ENCODE results near the gene GALK2.
"Not testable (repeated sequence)": the region's sequence is repeated elsewhere in the genome, so short reads cannot be mapped to it uniquely, and the experiment has no call there.

Gene GALK2

DNA sequence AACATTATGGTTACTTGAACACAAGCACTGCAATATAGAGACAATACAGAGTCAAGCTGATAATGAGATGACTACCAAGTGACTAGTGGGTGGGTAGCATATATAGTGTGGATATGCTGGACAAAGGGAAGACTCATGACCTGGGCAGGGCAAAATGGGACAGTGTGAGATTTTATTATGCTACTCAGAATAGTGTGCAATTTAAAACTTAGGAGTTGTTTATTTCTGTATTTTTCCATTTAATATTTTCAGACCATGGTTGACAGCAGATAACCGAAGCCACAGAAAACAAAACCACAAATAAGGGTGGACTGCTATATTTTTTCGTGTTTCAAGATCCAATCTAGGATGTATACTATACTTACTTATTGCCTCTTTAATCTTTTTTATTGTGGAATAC, 19.6 kb downstream of the GALK2 start:
- TF ChIP-seq, protein P1, sequence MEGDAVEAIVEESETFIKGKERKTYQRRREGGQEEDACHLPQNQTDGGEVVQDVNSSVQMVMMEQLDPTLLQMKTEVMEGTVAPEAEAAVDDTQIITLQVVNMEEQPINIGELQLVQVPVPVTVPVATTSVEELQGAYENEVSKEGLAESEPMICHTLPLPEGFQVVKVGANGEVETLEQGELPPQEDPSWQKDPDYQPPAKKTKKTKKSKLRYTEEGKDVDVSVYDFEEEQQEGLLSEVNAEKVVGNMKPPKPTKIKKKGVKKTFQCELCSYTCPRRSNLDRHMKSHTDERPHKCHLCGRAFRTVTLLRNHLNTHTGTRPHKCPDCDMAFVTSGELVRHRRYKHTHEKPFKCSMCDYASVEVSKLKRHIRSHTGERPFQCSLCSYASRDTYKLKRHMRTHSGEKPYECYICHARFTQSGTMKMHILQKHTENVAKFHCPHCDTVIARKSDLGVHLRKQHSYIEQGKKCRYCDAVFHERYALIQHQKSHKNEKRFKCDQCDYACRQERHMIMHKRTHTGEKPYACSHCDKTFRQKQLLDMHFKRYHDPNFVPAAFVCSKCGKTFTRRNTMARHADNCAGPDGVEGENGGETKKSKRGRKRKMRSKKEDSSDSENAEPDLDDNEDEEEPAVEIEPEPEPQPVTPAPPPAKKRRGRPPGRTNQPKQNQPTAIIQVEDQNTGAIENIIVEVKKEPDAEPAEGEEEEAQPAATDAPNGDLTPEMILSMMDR (IDR thresholded peaks at IDR 0.05; ENCODE audit: low read depth, low read length), result no peak
- in situ Hi-C loops (cut with HindIII; ENCODE audit: low sequenced_read_pairs), result no loop called here
- no peak for DNase-seq (ENCODE audit: low read depth, low spot score)
- H3K4me3 ChIP-seq (ENCODE audit: low read depth, low read length), result no peak overlapping the region

DNA sequence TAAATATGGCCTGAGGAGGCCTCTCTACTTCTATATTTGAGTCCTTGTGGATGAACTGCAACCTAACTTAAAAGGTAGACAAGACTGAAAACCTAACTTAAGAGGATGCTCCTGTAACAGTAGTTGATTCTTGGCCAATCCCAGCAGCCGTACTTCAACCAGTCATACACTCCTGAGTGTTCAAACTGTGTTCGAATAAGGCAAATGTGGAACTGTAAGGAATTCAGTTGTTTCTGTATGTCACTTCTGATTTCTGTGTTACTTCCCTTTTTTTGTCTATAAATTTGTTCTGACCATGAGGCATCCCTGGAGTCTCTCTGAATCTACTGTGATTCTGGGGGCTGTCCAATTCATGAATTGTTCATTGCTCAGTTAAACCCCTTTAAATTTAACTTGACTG, 20.5 kb downstream of the GALK2 start:
- in situ Hi-C loops (cut with HindIII; ENCODE audit: low sequenced_read_pairs), result no loop called here
- no peak overlapping the region for H3K4me3 ChIP-seq (ENCODE audit: low read depth, low read length)
- TF ChIP-seq, protein P1 (IDR thresholded peaks at IDR 0.05; ENCODE audit: low read depth, low read length), result no peak
- no peak for DNase-seq (ENCODE audit: low read depth, low spot score)

DNA sequence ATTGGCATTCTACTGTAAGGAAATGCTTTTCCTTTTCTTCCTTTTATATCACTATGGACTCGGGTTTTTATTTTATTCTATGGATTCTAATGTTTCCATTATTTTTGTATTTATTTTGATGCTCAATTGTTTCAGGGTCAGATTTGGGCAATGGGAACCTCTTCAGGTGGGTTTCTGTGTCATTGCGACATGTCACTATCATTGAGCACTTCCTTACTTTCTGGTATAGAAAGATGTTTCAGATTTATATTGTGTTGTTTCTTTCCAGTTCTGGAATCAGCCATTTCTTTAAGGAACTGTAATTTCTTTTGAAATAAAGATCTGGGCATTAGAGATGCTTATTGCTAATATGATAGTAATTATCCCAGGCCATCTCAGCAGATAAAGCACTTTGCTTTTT, 21.8 kb downstream of the GALK2 start:
- in situ Hi-C loops (cut with HindIII; ENCODE audit: low sequenced_read_pairs), result no loop called here
- H3K4me3 ChIP-seq (ENCODE audit: low read depth, low read length), result no peak overlapping the region
- no peak for DNase-seq (ENCODE audit: low read depth, low spot score)
- TF ChIP-seq, protein P1 (IDR thresholded peaks at IDR 0.05; ENCODE audit: low read depth, low read length), result no peak

DNA sequence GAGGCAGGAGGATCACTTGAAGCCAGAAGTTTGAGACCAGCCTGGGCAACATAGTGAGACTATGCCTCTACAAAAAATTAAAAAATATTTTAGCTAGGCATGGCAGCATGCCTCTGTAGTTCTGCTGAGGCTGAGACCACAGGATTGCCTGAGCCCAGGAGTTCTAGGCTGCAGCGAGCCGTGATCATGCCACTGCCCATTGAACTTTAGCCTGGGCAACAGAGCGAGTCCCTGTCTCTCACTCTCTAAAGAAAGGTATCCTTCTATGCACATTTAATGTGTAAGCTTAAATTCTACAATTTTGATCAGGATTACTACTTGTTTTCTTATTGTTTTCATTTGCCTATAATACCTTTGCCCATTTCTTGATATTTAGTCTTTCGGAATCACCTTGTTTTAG, 26.8 kb downstream of the GALK2 start:
- TF ChIP-seq, protein P1 (IDR thresholded peaks at IDR 0.05; ENCODE audit: low read depth, low read length), result no peak
- in situ Hi-C loops (cut with HindIII; ENCODE audit: low sequenced_read_pairs), result no loop called here

DNA sequence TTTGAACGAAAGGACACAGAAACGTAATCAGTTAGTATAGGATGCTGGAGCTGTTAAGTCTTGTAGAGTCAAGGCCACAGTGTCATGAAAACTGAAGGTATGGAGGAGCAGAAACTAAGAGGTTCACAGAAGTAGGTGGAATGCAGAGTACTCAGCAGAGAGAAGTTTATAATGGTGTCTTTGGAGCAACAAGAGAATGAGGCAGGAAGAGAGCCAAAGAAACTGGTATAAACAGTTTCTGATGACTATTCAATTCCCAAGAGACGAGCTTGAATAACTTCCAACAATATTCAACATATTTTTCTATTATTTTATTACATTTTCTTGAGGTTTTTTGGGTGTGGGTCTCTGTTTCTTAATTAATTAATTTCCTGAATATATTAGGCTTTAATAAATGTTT, 29.6 kb downstream of the GALK2 start:
- TF ChIP-seq, protein P1 (IDR thresholded peaks at IDR 0.05; ENCODE audit: low read depth, low read length), result no peak
- no peak for DNase-seq (ENCODE audit: low read depth, low spot score)
- H3K4me3 ChIP-seq (ENCODE audit: low read depth, low read length), result no peak overlapping the region
- in situ Hi-C loops (cut with HindIII; ENCODE audit: low sequenced_read_pairs), result no loop called here

More for the DNA sequence above, 26.8 kb downstream of the GALK2 start:
- DNase-seq (ENCODE audit: low read depth, low spot score), result no peak
- H3K4me3 ChIP-seq (ENCODE audit: low read depth, low read length), result no peak overlapping the region

DNA sequence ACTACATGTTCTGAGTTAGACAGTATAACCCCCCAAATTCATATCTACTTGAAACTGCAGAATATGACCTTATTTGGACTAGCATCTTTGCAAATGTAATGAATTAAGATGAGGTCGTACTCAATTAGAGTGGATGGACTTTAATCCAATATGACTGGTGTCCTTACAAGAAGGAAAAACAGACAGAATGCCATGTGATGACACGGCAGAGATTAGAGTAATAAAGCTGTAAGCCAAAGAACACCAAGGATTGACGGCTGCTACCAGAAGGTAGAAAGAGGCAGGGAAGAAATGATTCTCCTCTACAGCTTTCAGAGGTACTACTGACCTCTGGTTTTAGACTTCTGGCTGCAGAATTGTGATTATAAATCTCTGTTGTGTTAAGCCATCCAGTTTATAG, 30.3 kb downstream of the GALK2 start:
- TF ChIP-seq, protein P1 (IDR thresholded peaks at IDR 0.05; ENCODE audit: low read depth, low read length), result no peak
- in situ Hi-C loops (cut with HindIII; ENCODE audit: low sequenced_read_pairs), result no loop called here
- no peak for DNase-seq (ENCODE audit: low read depth, low spot score)
- H3K4me3 ChIP-seq (ENCODE audit: low read depth, low read length), result no peak overlapping the region

DNA sequence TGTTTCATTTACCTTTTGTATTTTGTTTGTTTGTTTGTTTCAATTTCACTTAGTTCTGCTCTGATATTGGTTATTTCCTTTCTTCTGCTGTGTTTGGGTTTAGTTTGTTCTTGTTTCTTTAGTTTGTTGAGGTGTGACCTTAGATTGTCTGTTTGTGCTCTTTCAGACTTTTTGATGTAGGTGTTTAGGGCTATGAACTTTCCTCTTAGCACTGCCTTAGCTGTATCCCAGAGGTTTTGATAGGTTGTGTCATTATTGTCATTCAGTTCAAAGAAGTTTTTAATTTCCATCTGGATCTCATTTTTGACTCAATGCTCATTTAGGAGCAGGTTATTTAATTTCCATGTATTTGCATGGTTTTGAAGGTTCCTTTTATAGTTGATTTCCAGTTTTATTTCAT, 38.1 kb downstream of the GALK2 start:
- in situ Hi-C loops (cut with HindIII; ENCODE audit: low sequenced_read_pairs); H3K4me3 ChIP-seq (ENCODE audit: low read depth, low read length); DNase-seq (ENCODE audit: low read depth, low spot score): not testable (repeated sequence)

Data from astrocyte of the spinal cord (primary cell).